Frontal cortex (tissue), 4 donors: Measurements from ENCODE around the gene TOP3A. TPM values are rescaled to one million over a fixed set of nuclear protein-coding genes. Genes with fewer than 3 reads are reported as not detected.

Experiments used
- DNase-seq, 2 donors: peaks; one replicate each; pipeline ENCODE4 v3.0.0; 2012; ENCODE audit warnings: low spot score in 2 of 2
- FAIRE-seq: peaks from 2 replicates; lab custom pipeline; 2012; peaks lifted over from hg19 to GRCh38; lab: Jason Lieb, UNC
- total RNA-seq: library from RNA; depleted of rRNA; stranded (reverse); fragments of >200 nt; gene quantifications from one replicate; pipeline ENCODE4 v1.2.3, GENCODE V29; 2014
- donor health status: control.
- donor health status: control.
- donor health status: control.

The TOP3A gene
- total RNA-seq, 1 donor from 2014 or later: 36.3 TPM

DNA sequence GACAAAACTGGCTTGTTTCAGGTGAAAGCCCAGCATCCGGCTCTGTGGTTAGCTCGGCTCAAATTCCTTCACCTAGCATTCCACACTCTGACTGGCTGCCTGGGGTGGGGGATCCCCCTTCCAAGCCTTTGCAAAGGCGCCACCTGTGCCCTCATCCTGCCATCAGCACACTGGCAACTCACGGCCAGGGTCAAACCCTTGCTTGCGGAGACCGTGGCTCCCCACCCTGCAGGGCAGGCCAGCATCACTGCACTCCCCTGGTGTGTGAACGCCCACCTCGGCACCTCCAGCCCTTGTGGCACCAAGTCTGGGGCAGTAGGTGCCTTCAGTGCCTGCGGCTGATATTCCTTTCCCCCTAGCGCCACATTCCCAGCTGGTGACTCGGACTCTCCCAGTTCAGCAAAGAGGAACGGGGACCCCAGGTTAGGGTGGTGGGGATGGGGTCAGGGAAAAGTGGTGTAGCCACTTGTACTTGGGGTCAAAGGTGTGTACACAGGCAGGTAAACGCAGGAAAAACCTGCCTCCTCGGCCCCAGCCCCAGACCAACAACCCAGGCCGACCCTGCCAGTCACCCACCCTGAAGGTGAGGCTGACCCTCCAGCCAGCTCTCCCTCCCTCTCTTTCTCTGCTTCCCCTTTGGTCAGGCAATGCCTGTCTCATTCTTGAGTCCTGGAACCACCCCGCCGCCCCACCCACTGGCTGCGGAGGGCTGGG is 57.4 kb downstream of the TOP3A start:
- FAIRE-seq: no peak
- no peak for DNase-seq

DNA sequence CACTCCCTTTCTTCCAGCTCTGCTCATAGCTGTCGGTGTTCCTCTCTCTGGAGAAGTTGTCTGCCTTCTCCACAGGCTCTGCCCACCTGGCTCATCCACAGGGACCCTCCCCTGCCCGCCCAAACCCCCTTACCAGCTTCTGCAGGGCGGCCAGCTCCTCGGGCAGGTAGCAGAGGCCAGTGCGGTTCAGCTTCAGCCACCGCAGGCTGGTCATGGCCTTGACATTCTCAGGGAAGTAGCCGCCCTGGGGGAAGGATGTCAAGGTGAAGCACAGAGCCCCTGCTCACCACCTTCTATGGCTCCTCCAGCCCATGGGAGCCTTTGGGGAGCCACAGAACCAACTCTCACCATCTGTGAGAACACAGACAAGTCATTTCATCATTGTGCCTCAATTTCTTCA is 58.0 kb downstream of the TOP3A start:
- no peak for DNase-seq
- no peak for FAIRE-seq

DNA sequence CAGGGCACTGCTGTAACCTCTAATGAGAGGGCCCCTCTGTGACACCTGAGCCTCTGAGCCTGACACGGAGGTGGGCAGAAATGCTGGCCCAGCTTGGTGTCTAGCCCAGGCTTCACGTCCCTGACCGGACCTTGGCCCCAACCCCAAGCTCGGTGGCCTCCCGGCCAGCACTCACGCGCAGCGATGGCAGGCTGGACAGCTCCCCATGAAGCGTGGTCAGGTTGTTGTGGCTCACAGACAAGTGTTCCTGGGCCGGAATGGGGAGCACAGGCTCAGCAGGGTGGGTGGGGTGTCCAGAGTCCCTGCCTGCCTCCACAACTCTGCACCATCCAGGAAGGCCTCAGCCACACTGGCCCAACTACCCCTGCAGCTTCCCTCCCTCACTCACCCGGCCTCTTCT is 58.4 kb downstream of the TOP3A start:
- FAIRE-seq (no peak), DNase-seq (no peak)

DNA sequence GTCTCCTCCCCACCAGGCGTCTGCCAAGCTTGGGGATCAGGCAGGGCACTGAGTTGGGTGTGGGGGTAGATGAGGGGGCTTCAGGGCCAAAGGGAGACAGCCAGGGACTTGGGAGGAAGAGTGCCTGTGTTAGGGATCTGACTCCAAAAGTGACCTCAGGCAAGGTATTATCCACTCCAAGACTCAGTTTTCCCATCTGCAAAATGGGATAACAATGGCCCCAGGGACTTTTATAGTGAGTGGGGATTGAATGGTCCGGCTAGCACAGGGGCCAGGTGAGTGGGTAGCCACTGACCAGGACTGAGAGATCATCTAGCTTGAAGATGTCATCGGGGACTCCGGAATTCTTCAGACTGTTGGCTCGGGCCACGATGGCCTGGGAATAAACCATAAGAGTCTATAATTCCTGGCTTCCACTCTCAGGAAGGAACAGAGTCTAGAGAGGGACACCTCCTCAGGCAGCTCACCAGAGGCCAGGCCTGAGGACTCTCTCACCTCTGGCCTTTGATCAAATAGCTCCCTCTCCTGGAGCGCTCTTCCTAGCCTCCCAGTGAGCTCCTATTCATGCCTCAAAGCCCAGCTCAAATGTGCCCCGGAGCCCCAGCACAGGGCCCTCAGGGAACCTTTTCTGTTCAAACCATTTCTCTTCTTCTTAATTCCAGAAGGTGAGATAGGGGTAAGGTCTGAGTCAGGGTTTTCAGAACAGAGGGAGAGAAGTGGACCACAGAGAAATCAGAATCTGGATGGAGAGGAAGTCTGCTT is 59.7 kb downstream of the TOP3A start:
- no peak for FAIRE-seq
- DNase-seq: no peak

DNA sequence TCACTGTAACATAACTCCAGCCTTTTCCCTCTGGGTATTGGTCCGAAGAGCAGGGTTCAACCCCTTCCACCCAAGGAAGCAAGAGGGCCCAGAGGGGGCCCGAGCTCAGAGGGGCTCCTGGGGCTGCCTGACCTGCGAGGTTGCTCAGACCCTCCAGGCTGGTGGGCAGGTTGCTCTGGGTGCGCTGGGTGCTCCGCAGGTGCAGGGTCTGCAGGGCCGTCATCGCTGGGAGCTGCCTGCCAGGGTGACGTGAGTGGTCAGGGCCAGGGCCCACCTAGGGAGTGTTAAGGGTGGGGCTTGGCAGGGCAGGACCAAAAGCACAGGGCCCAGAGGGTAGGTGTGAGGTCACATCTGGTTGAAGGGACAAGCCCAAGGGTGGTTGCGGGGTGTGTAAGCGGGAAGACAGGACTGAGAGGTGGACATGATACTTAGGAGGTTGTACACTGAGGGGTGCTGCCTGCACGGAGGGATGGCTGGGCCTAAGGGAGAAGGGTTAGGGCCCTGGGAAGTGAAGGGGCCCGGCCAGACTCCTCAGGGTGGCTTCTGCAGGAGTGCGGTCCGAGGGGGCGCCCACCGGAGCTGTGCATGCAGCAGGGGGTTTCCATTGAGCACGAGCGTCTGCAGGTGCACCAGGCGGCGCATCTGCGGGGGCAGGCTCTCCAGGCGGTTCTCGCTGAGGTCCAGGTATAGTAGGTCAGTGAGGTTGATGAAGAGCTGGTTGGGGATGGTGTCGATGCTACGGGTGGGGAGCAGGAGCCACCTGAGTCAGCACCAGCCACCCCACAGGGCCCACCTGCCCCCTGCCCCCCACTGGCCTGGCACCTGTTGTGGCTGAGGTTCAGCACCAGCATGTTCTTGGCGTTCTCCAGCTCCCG is 60.6 kb downstream of the TOP3A start:
- FAIRE-seq (no peak), DNase-seq (no peak)

DNA sequence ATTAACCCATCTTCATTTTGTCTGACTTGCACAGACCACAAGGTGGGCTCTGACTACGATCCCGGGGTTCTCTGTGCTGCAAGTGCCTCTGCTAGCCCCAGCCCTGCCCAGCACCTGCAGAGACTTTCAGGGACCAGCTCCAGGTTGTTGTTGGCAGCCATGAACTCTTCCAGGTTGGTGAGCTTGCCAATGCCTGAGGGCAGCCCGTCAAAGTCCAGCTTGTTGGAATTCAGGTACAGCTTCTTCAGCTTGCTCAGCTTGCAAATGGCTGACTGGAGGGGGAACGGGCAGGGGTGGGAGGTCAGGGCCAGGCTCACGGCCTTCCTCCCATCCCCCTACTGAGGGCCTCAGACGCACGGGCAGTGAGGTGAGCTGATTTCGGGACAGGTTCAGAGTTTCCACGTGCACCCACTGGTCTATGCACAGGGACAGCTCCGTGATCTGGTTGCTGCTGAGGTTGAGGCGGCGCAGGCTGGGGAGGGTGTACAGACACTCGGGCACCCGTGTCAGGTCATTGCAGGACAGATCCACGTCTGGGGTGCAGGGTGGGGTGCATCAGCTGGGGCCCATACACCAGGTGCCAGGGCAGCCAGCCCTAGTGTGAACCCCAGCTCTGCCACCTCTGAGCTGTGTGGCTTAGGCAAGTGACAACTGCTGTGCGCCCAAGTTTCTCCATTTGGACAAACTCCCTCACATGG is 61.5 kb downstream of the TOP3A start:
- DNase-seq (no peak), FAIRE-seq (no peak)

DNA sequence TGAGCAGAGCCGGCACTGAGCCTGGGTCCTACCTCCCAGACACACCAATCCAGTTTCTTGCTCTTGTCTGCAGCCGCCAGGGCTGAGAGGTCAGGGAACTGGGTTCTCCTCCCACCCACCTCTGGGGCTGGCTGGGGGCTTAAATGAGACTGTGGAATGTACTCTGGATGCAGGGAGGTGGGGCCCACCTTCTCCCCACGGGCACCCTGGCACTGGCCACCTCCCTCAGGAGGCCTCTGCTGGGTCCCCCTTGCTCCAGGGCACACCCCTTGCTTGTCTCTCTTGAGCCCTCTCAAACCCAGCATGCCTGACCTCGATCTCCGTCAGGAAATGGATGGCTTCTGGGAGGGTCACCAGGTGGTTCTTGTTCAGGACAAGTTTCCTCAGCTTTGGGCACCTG is 62.6 kb downstream of the TOP3A start:
- FAIRE-seq: no peak
- no peak for DNase-seq

DNA sequence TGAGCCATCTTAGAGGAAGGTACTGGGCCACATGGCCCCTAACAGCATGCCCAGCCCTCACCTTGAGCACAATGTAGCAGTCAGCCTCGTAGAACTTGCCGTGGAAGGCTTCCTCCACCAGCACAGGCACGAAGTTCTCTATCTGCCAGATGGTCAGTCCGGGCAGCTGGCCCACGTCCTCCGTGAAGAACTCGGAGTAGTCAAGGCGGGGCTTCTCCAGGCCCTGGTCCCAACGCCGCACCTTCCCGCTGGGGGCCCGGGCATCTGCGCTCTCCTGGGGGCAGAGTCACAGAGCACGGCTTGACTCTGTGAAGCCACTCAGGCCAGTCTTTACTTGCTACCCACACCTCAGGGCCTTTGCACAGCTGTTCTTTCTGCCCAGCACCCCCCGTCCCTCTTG is 63.6 kb downstream of the TOP3A start:
- FAIRE-seq (no peak), DNase-seq (no peak)

DNA sequence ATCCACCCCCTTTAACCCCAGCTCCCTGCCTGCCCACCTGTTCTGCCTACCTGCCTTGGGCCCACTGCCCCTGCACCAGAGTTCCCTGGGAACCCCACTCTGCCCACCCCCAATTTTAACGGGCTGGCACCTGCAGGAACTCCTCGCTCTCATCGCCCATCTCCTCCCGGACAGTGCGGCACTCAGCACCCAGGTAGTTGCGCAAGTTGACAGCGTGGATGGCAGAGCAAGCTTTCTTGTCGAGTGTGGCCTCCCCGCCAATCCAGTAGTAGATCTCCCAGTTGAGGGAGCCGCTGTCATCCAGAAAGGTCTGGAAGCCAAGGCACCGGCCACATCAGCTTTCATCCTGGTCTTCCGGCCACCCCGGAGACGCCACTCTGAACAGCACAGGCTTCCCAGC is 64.1 kb downstream of the TOP3A start:
- no peak for FAIRE-seq
- DNase-seq: no peak

DNA sequence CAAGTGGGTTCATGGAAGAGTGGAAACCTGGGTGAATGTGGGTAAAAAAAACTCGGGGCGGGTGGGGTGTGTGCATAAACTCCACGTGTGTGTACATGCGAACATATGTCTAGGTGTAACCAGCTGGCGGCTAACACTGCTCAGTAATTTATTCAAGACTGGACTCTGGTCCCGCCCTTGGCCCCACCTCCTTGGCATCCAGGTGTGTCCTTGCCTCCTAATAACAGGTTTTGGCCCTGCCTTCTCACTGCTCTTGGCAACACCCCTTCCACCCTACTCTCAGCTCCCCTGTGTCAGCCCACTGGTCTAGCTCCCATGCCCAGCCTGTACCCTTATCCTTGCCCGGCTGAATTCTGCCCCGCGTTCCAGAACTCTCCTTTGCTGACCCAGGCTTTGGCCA is 64.5 kb downstream of the TOP3A start:
- FAIRE-seq (no peak), DNase-seq (no peak)

DNA sequence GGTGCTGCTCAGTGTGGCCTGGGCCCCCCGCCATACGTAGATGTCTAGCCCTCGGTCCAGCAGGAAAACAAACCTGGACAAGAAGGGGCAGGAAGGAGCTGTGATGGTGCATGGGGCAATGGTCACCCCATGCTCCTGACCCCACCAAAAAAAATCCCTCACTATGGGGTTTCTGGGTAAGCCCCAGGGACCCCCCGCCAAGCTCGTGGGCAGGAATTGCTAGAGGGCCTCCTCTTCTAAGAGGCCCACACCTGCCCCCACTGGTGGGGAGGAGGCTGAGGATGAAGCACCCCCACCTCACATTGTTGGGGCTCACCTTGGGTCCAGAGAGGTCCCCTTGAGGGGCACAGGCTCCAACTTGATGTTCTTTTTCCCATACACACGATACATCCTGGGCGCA is 66.0 kb downstream of the TOP3A start:
- no peak for FAIRE-seq
- no peak for DNase-seq

DNA sequence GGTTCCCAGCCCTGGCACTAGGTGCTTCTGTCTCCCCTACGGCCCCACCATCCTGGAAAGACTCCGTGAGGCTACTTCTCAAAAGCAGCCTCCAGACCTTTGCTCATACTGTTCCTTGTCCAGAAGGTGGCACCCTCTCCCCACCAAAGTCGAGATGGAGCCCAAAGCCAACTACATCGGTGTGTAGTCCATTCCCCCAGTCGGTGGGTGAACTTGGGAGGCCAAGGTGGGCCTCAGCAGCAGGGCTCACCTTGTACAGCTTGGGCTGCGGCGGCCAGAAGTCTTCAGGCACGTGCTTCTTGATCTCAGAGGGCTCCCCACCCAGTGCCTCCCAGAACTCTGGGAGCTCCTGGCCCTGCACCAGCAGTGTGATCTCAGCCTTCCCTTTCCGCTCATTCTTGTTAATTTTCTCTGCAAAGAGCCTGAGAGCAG is 66.5 kb downstream of the TOP3A start:
- FAIRE-seq (no peak), DNase-seq (peak; percentile 87 to 92)

DNA sequence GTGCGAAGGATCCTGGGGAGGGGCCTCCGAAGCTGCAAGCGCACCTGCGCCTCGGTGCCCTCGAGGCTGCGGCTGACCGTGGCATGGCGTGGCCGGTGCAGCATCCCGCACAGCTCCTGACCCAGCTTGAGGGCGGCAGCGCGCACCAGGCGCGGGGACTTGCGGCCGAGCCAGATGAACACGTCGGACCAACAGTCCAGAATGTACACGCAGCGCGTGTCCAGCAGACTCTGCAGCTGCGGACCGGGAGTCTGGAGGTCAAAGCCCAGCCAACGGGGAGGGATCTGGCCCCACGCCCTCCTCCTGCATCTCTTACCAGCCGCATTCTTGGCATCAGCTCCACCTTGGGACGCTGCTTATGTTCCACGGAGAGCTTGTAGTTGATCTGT is 67.2 kb downstream of the TOP3A start:
- FAIRE-seq: no peak
- peak; percentile 55 to 76 for DNase-seq

DNA sequence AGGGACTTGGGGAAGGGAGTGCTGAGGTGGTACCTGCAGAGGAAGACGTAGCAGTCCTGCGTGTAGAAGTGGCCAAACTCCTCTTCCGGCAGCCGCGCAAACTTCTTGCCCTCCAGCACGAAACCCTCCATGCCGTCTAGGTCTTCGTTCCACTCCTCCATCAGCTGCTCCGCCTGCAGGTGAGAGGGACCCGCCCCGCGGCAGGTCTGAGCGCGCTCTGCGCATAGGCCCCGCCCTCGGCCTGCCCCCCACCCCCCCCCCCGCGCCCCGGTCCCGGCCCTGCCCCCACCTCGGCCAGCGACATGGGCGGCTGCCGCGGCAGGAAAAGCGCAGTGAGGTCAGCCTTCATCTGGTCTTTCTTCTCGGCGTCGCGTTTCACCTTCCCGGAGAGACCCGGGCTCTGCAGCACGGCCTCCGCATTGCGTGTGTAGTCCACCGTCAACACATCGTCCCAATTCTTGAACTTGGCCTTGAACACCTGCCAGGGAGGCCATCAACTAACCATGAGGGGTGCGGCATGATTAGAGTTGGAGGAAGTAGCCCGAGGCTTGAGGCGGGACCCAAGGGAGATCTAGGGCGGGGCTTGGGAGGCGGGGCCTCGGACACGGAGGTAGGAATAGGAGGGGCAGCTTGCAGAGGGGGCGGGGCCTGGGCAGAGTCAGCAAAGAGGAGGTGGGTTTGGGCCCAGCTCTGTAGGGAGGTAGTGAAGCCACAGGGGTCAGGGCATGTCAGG is 67.7 kb downstream of the TOP3A start:
- peak; percentile 52 to 63 for DNase-seq
- FAIRE-seq: no peak

DNA sequence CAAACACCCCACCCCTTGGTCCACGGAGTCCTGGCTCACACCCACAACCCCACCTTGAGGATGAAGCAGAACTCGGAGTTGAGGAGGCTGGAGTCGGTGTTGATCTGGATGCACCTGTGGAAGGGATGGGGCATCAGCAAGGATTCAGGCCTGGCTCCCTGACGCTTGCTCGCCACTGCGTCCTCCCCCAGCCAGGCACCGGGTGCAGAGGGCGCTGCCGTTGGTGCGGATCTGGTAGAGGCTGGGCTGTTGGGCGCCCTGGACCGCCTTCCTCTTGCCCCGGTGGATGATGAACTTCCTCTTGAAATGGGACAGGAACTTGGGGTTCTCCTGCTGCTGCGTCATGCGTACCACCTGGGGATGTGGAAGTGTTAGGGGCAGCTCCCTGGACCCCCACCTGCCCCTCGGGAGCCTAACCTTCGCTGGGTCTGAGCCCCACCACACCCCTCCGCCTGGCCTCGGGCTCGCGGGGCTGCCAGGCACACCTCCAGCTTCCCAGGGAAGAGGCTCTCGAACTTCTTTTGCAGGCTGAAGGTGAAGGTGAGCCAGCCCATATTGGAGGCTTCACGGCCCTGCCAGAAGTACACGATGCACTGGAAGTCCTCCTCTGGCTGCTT is 68.6 kb downstream of the TOP3A start:
- FAIRE-seq (no peak), DNase-seq (no peak)

DNA sequence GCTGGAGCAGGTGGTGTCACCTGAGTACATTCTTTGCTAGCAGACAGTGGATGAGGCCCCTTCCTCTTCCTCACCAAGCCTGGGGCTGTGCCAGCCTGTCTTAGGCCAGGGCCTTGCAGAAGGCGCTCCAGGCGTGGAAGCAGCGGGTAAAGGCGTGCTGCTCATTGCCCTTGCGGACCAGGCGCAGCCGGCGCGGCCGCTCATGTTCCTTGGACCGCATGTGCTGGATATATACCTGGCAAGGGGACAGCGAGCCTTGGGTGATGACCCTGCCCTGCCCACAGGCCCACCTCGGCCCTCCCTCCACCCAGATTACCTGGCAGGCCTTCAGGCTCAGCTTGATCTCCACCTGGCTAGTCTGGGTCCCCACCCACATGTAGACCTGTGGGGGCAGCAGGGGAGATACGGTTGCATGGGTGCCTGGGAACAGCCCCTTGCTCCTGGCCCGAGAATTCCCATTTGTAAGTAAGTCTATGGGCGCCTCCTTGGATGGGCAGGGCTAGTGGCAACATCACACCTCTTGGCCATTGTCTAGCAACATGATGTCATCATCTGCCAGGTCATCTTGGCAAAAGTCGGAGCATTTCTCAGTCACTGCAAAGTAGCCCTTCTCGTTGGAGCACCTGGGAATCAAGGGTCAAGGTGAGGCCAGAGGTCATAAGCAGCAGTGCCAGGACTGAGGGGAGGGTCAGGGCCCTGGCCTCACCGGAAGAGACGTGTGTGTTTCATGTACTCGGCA is 69.6 kb downstream of the TOP3A start:
- no peak for FAIRE-seq
- no peak for DNase-seq

DNA sequence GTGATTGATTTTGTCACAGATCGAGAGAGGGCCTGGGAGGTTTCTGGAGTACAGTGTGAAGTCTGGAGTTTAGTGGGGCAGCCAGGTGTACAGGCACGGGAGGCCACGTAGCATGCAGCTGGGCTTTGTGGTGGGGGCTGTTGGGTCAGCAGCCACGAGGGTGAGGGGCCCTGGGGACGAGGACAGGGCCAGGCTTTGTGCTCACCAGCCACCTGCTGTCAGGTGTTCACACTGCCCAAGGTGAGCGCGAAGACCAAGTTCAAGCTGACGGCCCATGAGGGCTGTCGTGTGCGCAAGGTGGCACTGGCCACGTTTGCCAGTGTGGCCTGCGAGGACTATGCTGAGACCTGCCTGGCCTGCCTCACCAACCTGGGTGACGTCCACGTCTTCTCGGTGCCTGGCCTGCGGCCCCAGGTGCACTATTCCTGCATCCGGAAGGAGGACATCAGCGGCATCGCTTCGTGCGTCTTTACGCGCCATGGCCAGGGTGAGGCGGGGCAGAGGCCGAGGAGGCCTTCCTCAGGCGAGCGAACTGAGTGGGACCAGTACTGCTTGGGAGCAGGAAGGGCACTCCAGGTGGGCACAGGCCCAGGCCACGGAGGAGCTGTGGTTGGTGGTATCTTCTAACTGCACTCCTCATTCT is 73.4 kb downstream of the TOP3A start:
- FAIRE-seq (no peak), DNase-seq (no peak)

DNA sequence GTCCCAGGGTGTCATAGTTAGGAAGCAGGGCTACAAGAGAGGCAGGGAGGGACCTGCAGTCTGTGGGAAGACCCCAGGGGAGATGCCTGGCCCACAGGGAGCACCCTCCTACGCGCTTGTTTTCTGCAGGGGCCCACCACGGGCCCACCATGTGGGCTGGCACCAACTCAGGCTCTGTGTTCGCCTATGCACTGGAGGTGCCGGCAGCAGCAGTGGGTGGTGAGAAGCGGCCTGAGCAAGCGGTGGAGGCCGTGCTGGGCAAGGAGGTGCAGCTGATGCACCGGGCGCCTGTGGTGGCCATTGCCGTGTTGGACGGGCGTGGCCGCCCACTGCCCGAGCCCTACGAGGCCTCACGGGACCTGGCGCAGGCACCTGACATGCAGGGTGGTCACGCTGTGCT is 74.3 kb downstream of the TOP3A start:
- FAIRE-seq (no peak), DNase-seq (no peak)
